ENCODE results near the gene SGCA.

Gene SGCA

GRCh38 chr17:50222922-50223321, 57.1 kb downstream of the SGCA start:
- TF ChIP-seq CTCF (IDR thresholded peaks at IDR 0.05; ENCODE audit: extremely low read depth, missing control alignments): no peak
- DNase-seq (ENCODE audit: low spot score): no peak

All from GM20000 (cell line).